GM19395 (cell line): ENCODE measurements around the gene PHF21B.

Source experiments
- ATAC-seq: cut with Tn5 transposase; IDR thresholded peaks from one replicate; pipeline ENCODE4 v1.9.1; 2021; ENCODE audit warnings: mild to moderate bottlenecking, moderate library complexity; ENCODE audit not compliant: unreplicated experiment

PHF21B gene

DNA sequence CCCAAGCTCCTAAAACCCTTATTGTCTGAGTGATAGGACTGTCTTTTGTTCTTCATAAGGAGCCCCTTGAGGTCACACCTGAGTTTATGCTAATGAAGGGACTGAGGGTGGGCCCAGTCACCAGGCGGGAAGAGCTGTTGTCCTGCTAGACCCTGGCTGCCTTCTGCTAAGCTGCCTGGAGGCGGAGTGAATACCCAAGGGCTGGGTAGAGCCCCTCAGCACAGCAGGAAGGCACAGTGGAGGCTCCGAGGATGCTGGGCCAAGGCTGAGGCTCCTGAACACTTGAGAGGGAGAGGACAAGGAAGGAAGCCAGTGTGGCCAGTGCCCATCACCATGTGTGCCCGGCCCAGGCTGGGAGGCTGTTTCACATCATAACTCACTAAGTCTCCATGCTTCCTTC is 4.8 kb upstream of the PHF21B start:
- no peak for ATAC-seq

DNA sequence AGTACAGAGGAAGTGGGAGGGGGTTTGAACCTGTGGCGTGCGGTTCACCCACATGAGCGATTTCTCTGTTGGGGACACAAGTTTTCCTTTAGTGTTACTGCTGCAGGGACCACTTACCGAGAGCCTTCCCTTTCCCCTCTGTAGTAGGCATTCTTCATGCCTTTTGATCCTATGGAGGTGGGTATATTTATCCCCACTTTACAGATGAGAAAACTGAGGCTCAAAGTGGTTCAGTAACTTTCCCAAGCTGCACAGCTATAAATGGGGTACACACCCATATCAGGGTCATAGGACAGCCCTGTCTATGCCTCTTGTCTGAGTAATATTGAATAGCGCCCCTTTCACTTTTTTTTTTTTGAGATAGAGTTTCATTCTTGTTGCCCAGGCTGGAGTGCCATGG is 3.3 kb upstream of the PHF21B start:
- no peak for ATAC-seq

DNA sequence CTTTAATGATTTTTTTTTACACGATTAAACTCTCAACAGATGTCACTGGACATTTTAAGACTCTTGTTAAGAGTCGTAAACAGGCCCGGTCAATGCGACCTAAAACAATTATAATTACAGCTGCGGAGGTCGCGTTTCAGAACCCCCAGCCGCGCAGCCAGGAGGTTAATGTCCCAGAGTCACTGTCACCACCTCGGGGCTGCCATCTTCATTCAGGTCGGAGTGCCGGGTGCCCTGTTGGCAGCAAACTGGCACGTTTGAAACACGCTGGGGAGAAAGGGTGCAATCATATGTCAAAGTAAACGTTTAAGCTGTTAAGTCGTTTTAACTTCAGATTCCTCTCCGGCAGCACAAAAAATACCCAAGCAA is 711 bp upstream of the PHF21B start:
- no peak for ATAC-seq

DNA sequence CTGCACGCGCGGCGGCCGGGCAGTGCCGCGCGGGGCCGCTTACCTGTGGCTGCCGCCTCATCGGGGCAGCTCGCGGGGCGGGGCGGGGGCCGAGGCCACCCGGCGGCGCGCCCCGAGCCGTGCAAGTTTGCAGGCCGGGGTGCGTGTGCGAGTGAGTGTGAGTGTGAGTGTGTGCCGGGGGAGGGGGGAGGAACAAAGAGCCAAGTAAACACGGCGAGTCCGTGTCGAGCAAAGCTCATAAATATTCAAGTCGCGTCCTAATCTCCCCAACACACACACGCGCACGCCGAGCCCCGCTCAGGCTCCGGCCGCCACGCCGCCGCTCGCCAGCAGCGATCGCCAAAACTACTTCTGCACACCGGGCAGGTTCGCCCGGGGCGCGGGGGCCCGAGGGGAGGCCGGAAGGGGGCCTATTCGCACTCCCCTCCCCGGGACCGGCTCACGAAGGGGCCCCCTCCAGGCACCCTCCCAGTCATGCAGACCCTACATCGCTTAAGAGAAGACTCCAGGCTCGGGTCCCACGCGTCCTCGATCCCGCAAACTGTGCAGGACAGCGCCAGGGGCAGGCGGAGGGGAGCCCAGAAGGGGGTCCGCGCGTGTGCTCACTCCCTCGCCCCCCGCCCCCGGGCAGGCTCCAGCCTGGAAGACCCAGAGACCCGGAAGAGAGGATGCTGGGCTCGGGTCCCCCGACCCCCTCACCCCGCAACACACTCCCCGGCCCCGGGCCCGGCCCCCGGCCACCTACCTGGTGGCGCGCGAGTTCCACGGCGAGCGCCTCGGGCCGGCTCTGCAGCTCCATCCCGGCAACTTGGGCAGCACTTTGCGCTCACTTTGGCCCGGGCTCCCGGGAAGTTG is 827 bp downstream of the PHF21B start:
- no peak for ATAC-seq

DNA sequence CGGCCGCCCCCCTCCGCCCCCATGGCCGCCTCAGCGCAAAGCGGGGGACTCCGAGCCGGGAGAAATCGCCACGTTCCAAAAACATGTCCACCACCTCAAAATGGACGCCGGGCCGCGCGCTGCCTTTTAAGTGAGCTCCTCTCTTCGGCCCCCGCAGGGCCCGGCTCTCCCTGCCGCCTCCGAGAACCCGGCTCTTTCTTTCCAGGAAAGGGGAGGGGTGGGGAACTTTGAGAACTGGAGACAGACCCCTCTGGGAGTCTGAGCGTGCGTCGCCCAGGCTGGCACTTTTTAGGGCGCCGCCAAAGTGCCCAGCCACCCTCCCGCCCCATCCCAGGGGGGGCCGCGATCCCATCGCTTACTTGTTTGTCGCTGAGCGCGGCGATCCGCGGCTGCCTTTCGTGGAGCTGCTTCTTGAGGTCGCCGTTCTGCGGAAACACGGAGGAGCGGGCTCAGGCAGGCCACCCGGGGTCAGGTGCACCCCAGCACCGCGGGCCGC is 1.6 kb downstream of the PHF21B start:
- no peak for ATAC-seq

DNA sequence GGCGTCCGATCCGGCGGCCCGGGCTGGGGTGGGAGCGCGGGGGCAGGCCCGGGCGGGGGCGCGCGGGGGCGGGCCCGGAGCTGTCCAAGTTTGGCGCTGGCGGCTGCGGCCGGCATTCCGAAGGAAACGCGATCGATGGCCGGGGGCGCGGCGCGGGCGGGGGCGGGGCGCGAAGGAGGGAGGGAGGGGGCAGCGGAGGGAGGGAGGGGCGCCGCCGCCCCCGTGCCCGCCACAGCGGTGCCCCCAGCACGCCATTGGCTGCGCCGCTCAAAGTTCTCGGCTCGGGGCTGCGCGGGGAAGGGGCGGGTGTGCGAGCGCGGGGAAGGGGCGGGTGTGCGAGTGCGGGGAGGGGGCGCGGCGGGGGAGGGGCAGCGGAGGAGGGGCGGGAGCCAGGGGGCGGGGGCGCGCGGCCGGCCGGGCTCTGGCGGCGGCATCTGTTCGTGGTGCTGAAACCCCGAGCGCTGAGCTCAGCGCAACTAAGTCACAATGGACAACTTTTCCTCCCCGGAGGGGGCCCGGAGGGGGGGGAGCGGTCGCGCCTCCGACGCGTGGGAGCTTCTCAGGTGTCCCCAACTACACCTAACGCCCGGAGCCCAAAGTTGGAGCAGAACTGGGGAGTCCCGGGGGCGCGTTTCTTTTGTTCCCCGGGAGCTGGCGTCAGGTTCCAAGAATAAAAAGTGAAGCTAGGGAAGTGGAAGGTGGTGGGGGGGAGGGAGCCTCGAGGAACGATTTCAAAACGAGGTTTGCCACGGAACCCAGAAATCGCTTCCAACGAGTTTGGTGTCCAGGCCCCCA is 2.2 kb downstream of the PHF21B start:
- no peak for ATAC-seq

DNA sequence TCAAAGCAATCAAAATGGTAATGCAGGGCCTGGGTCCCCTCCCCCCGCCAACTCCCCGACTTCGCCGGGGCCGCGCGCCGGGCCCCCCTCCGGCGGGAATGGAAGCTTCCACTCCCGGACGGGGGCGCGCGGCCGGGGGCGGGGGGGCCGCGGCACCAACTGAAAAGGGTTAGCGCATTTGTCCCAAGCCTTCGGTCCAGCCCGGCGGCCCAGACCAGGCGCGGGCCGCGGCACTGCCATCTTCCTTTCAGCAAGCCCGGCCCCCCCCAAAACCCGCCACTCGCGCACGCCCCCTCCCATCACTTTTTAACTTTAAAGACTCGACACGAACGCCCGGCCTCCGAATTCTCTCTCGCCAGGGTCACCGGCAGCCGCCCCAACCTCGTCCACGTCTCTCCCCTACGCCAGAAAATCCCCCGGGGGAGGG is 2.8 kb downstream of the PHF21B start:
- no peak for ATAC-seq

DNA sequence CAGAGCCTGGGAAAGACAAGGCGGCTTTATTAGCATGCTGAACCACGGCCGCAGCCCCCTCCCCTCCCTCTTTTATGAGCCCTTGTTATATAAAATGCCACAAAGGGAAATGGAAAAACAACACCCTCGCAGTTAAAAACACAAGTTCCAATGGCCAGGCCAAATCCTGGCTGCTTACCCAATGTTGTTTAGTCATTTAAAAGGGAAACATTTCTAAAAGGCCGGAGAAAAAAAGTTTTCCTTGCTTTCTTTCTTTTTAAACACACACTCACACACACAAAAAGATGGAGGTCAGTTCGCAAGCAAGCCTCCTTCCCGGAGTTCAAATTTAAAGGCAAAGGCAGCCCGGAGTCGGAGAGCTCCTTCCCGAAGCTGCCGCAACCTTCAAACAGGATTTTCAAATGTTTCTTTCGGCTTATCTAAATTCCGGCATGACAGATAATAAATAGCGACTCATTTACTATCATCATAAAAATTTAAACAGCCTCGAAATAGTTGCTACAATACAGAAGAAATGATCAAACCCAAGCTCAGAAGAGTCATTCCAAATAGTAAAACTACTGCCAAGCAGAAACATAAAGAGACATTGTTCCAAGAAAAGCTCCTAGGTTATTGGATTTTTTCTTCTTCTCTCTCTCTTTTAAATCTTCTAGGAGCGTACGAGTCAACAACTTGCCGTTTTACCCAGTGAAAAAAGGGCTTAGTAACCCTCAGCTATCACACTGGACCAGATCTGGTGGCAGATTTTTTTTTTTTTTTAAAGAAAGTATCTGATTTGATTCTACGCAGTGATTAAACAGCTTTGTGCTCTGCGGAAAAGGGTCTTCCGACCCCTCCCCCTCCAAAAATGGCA is 3.5 kb downstream of the PHF21B start:
- no peak for ATAC-seq

DNA sequence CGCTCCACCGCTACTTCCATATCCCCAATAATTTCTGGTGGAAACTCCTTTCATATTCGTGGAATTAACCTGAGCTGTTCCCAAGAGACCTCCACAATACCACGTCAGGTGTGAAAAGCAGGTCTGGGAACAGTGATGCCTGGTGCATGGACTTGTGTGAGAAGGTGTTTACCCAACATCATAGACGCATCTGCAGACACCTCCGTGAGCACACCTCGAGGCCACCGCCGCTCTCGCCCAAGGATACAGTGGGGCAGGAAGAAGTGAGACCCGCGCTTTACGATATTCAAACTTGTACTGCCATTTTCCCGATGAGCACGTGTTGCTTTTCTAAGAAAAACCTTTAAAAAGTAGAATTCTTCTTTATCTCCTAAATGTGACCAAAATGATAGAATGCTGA is 8.2 kb downstream of the PHF21B start:
- no peak for ATAC-seq

DNA sequence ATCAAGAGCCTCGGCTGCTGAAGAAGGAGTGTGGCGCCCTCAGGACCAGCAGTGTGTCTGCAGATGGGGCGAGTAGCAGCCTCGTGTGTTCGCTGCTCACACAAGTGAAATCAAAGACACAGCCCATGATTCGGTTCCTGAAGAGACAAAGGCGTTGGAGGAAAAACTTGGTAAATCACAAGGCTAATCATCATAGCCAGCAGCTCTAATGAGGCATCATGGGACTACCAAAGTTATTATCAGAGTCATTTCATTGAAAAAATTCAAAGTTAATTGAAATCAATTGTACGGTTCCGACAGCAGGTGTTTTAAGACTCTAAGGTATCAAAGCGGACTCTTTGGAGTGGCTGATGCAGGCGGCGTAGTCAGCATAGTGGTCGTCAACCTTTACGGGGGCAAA is 9.5 kb downstream of the PHF21B start:
- no peak for ATAC-seq

DNA sequence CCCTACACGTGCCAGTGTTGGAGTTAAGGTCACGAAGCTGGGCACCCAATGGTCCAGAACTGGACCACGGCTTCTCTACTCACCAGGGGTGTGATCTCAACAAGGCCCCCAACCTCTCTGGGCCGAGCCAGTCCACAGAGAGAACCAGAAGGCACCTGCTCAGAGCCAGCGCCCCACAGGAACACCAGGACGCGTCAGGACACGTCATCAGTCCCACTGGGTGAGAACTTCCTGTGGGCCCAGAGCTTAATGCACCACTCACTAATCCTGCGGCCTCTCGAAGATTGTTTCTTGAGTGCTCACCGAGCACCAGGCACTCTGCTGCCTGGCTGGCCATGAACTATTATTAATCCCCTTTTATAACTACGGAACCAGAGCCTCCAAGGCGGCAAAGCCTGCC is 10.1 kb downstream of the PHF21B start:
- no peak for ATAC-seq

DNA sequence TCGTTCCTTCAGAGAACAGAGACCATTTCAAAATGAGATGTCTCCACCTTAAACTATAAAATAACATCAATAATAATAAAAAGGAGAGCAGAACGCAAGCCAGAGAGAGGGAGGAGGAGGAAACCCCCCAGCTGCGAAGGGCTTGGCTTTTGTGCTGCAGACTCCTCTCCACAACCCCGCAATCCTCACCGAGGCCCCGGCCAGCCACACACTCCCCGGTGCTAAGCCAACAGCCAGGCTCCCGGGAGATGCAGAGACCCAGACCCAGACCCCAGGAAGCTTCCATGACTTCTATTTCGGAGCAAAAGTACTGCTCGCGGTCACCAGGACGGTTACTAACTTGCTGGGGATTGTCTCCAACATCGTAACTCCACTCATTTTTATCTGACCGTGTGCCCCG is 10.6 kb downstream of the PHF21B start:
- ATAC-seq, result no peak

DNA sequence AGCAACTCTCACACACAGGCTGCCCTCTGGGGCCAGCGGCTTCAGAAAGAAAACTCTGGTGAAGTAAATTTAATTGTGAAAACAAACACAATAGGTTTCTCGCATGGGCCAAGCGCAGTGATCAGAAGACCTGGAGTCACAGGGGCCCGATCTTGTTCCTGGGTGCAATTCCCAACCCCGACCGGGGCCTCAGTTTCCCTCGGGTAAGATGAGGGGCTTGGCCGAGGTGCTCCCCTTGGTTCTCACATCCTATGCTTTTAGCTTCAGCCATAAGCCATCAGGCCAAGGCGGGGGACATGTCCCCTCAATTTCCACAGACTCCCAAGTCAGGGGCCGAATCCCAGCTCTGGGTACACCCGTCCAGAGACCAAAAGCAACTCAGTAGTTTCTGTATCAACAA is 11.5 kb downstream of the PHF21B start:
- no peak for ATAC-seq

DNA sequence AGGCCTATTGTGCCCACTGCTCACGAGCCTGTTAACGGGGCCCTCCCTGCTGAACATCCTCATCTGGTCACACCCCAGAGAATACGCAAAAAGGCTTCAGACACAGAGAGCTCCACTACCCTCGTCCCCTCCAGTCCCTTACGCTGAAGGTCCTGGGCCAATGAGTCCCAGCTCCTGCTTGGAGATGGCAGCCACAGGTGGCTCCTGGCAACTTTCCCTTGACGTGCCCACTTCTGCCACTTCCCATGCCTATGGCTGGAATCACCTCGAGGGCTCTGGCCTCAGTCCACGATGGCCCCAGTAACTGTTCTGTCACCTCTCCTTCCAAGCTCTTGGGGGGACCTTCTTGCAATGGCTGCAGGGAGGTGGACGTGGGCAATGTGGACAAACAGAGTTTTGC is 12.7 kb downstream of the PHF21B start:
- ATAC-seq, result no peak

DNA sequence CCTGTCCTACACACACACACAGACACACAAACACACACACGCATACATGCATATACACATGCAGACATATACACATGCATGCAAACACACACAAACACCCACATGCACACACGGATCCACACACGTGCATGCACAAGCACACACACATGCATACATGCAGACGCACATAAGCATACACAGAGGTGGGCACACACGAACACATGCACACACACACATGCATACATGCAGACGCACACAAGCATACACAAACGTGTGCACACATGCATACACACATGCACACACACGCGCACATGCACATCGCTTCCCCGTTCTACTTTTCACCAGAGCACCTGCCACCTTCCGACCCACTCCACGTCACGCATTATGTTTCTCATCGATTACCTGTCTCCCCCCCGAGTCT is 13.2 kb downstream of the PHF21B start:
- no peak for ATAC-seq

DNA sequence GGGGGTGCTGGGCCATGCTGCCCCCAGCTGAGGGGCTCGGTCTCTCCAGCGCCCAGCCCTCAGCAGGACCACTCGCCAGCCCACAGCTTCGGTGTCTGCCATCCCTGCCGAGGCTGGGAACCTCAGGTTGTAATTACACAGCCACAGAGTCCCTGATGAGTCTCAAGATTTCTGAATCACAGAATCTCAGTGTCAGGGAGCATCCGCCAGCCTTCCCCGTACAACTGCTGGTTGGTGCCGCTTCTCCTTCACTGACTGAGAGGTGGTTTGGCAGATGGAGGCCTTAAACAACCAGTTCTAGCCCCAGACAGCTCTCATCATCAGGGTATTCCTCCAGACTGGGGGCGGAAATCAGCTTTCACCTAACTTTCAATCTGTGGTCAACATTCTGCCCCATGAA is 13.7 kb downstream of the PHF21B start:
- no peak for ATAC-seq

DNA sequence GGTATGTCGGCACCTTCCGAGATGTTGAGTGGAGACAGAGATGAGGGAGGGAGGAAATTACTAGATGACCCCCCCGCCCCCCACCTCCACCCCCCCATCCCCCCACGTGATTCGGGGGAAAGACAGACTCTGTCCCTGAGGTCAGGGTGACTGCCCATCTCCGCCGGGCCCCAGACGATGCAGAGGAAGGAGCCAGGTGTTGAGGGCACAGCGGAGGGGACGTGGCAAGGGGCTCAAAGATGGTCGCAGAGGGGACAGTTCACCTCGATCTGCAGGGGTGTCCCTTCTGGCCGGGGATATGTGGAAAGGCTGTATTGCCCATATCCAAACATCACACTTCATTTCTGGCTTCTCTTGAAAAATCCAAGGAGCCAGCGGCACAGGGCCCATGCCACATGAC is 14.1 kb downstream of the PHF21B start:
- no peak for ATAC-seq

DNA sequence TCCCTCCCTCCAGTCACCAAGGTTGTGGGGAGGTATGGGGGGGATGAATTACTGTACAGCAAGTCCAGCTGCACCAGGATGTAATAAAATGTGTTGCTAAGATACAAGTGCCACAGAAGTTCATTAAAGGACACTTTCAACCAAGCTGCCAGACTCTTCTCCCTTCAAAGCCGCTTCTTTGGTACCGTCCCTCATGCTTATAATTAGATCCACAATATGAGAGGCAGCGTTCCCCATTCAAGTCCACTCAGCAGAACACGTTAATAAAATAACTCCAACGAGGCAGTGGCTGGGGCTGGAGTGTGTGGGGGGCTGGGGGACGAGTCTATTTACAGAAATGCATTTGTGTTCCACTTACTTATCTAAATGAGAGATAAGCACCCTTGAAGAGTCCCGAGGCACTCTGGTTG is 14.7 kb downstream of the PHF21B start:
- ATAC-seq, result no peak

DNA sequence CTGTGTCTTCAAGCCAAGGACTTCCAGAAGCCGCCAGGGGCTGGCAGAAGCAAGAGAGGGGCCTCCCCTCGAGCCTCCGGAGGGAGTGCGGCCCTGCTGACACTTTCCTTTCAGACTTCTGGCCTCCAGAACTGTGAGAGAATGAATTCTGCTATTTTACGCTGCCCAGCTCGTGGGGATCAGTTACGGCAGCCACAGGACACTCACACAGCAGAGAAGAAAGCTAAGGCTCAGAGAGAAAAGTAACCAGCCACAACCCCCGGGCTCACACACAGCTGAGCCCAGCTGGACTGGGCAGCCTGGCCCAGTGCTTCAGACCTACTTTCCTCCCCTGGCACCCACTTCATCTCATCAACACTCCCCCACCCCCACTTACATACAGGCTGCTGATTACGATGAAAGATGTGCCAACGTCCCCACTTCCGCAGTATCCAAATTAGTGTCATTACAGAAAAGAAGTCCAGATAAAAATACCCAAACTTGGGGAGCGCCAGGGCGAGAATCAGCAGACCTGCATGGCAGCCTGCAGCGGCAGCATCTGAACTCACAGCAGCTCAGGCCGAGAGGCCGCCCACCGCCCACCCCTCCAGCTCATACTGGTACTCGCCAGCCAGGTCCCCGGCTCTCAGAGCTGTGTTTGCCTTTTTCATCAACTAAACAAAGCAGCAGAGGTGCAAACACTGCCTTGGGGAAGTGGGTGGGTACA is 15.3 kb downstream of the PHF21B start:
- no peak for ATAC-seq

DNA sequence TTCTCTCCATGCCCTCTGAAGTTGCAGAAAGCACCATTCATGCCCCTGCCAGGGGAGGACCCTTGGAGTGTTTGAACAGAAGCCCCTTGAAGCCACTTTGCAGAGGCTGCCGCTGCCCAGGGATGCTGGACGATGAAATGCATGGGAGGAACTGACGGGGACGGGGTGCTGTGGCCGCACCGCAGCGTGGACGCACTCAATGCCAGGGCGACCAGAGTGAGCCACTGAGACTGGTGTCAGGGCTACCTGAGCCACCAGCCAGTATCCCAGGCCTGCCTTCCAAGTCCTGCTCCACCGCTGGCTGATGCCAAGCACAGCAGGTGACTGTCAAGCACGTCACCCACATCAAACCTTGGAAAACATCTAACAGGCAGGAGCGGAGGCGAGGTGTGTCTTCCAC is 17.6 kb downstream of the PHF21B start:
- ATAC-seq, result no peak

DNA sequence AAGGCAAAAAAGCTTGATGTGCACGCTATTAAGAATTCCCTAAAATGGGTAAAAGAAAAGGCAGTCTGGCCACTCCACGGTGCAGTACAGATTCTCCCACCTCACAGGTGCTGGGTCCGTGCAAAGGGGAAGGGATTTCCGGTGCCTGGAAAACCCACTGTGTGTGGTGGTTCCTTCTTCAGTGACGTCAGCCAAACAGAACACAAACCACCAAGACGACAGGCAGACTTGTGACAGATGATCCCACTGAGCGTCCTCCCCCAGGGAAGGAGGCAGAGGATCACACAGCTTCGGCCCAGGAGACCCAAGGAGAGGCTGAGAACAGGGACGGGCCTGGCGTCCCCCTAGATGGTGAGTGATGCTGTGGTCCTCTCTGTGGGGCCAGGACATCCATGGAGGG is 18.6 kb downstream of the PHF21B start:
- no peak for ATAC-seq
